SKM-1 (cell line): Measurements from ENCODE around the gene SLC66A3.

Experiments
- DNase-seq: peaks from one replicate; lab custom pipeline; 2025; ENCODE audit not compliant: unreplicated experiment; lab: John Stamatoyannopoulos, UW

Gene SLC66A3

GRCh38 chr2:11155381-11156035 lies at the start of gene SLC66A3:
SLC66A3 (plus strand) TSS chr2:11155467; CDS start chr2:11155547, 80 bp downstream.
- peak; percentile 77 for DNase-seq

GRCh38 chr2:11109002-11109401 lies 46.3 kb upstream of the SLC66A3 start:
- DNase-seq = no peak

GRCh38 chr2:11112870-11113428 lies 42.3 kb upstream of the SLC66A3 start:
- no peak for DNase-seq

GRCh38 chr2:11117776-11118175 lies 37.5 kb upstream of the SLC66A3 start:
- DNase-seq = no peak

- no peak for DNase-seq
Measured at GRCh38 chr2:11118761-11119160, 36.5 kb upstream of the SLC66A3 start.

GRCh38 chr2:11121099-11121822 lies 34.0 kb upstream of the SLC66A3 start:
- DNase-seq = no peak

GRCh38 chr2:11121823-11122155 lies 33.5 kb upstream of the SLC66A3 start:
- no peak for DNase-seq

- DNase-seq = no peak
Measured at GRCh38 chr2:11122380-11122779, 32.9 kb upstream of the SLC66A3 start.

- no peak for DNase-seq
Measured at GRCh38 chr2:11123001-11123809, 32.1 kb upstream of the SLC66A3 start.

- peak; percentile 28 for DNase-seq
Measured at GRCh38 chr2:11123856-11124759, 31.2 kb upstream of the SLC66A3 start.

GRCh38 chr2:11124760-11125068 lies 30.6 kb upstream of the SLC66A3 start:
- no peak for DNase-seq

- no peak for DNase-seq
Measured at GRCh38 chr2:11127761-11128160, 27.5 kb upstream of the SLC66A3 start.

- DNase-seq = no peak
Measured at GRCh38 chr2:11128243-11128951, 26.9 kb upstream of the SLC66A3 start.

GRCh38 chr2:11129598-11130449 lies 25.4 kb upstream of the SLC66A3 start:
- no peak for DNase-seq

GRCh38 chr2:11131166-11131920 lies 23.9 kb upstream of the SLC66A3 start:
- DNase-seq = no peak

- no peak for DNase-seq
Measured at GRCh38 chr2:11132036-11132671, 23.1 kb upstream of the SLC66A3 start.

GRCh38 chr2:11133238-11133935 lies 21.9 kb upstream of the SLC66A3 start:
- no peak for DNase-seq
